ENCODE results near the gene LYZ. TPM values are rescaled to one million over a fixed set of nuclear protein-coding genes. Genes with fewer than 3 reads are reported as not detected.

LYZ gene
- total RNA-seq, 1 donor from 2014 or later, result 4.5 TPM

DNA sequence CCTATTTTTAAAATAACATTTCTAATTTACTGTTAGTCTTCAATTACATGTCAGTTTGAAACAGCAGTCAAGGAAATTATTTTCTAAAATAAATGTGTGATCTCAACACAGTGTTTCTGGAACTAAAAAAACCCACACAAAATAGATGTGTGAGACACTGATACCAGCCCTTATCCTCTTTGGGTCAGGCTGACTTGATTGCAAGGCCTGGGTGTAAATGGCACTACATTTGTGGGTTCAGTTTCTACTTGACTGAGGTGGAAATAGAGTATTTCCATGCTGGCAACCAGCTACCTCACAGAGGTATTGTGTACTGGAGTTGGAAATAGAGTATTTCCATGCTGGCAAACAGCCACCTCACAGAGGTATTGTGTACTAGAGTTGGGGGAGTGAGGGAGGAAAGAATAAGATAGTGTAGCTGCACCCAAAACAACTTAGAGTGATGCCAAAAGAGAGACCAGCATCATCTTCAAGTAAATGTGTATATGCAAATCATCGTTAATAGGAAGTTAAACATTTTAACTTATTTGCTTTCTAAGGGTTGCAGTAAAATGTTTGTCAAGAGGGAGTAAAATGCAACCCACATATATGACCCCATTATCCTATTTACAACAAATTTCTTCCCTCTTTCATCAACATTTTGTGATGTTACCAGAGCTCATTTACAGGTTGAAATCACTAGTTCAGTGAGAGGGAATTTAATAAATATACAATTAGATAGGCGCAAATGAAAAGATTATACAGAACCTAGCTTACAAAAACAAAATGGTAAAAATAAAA is 10.7 kb upstream of the LYZ start:
- intact Hi-C loops (cut with DNase I), result no loop called here
- Histone ChIP-seq H3K27me3 (no peaks in the 10 kb centered on the region), H3K4me3 (no peak overlapping the region), H3K36me3 (no peaks in the 10 kb centered on the region), H3K4me1 (no peaks in the 10 kb centered on the region), H3K27ac (no peak overlapping the region), H3K9me3 (no peaks in the 10 kb centered on the region)
- TF ChIP-seq, protein P1, sequence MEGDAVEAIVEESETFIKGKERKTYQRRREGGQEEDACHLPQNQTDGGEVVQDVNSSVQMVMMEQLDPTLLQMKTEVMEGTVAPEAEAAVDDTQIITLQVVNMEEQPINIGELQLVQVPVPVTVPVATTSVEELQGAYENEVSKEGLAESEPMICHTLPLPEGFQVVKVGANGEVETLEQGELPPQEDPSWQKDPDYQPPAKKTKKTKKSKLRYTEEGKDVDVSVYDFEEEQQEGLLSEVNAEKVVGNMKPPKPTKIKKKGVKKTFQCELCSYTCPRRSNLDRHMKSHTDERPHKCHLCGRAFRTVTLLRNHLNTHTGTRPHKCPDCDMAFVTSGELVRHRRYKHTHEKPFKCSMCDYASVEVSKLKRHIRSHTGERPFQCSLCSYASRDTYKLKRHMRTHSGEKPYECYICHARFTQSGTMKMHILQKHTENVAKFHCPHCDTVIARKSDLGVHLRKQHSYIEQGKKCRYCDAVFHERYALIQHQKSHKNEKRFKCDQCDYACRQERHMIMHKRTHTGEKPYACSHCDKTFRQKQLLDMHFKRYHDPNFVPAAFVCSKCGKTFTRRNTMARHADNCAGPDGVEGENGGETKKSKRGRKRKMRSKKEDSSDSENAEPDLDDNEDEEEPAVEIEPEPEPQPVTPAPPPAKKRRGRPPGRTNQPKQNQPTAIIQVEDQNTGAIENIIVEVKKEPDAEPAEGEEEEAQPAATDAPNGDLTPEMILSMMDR (IDR thresholded peaks at IDR 0.05), result no peak
- DNase-seq (ENCODE audit: low spot score in 2 of 2), result no peak

DNA sequence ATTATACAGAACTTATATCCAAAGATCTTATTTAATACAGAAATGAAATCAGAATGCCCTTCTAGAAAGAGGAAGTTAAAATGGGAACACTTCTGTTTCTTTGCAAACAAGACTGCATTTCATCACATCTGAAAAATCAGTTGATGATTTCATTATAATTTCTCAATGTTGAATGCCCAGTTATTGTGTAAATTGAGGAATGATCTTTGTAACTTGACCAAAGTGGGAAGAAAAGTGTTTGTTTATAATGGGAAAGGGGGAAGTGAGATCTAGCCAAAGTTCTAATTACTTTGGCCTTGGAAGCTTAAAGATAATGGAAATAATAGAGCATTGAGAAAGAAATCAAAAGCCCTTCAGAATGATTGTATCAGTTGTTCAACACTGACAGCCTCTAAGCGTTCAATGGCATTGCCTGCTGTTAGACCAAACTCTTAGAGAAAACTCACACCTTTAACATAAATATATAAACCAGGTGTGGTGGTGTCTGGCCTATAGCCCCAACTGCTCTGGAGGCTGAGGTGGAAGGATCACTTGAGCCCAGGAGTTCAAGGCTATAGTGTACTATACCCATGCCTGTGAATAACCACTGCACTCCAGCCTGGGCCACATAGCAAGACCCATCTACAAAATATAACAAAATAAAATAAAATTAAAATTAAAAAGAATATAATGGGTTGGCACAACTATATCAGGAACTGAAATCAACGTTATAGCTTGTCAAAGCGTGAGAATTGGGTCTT is 9.9 kb upstream of the LYZ start:
- H3K27me3 ChIP-seq, result no peaks in the 10 kb centered on the region
- no peaks in the 10 kb centered on the region for H3K4me1 ChIP-seq
- intact Hi-C loops (cut with DNase I), result no loop called here
- no peak for DNase-seq (ENCODE audit: low spot score in 2 of 2)
- TF ChIP-seq, protein P1 (IDR thresholded peaks at IDR 0.05), result no peak
- no peaks in the 10 kb centered on the region for H3K9me3 ChIP-seq
- no peak overlapping the region for H3K27ac ChIP-seq
- H3K4me3 ChIP-seq, result no peak overlapping the region
- H3K36me3 ChIP-seq, result no peaks in the 10 kb centered on the region

DNA sequence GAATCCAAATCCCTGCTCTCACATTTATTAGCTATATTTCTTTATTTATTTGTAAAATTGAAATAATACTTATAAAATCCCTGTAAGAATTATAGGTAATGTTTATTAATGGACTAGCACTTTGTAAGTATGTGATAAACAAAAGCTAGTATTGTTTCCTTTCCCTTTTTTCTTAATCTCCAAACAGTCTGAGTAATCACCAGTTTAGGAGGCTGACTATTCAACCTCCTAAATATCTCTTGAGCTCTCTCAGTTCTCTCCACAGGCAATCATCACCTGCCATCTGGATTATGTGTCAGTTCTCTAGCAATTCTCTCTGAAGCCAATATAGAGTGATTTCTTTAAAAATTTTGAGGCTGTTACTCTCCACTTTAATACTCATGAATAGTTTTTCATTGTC is 9.2 kb upstream of the LYZ start:
- intact Hi-C loops (cut with DNase I), result no loop called here
- DNase-seq (ENCODE audit: low spot score in 2 of 2), result no peak
- TF ChIP-seq, protein P1 (IDR thresholded peaks at IDR 0.05), result no peak
- no peak overlapping the region for H3K4me3 ChIP-seq
- H3K27ac ChIP-seq, result no peak overlapping the region
- no peaks in the 10 kb centered on the region for H3K36me3 ChIP-seq
- H3K9me3 ChIP-seq, result no peaks in the 10 kb centered on the region
- H3K4me1 ChIP-seq, result no peaks in the 10 kb centered on the region
- no peaks in the 10 kb centered on the region for H3K27me3 ChIP-seq

DNA sequence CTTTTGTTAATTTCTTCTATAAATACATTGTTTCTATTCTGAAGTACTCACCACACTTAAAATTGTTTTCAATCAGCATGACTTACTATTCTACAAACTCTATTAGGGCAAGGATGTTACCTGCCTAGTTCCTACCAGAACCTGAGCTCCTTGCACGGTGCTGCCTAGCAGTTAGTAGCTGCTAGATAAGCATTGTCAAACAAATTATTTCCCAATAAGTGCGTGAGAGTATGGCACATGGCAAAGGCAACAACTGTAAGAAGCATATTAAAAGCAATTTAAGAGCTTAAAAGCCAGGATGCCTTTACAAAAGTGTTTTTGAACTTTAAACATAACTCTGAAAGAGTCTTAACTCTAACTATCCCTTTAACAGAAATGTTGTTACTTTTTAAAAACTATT is 8.2 kb upstream of the LYZ start:
- Histone ChIP-seq H3K27me3 (no peaks in the 10 kb centered on the region), H3K4me1 (no peaks in the 10 kb centered on the region), H3K27ac (no peak overlapping the region), H3K4me3 (no peak overlapping the region), H3K9me3 (no peaks in the 10 kb centered on the region), H3K36me3 (no peaks in the 10 kb centered on the region)
- DNase-seq (ENCODE audit: low spot score in 2 of 2), result no peak
- intact Hi-C loops (cut with DNase I), result no loop called here
- TF ChIP-seq, protein P1 (IDR thresholded peaks at IDR 0.05), result no peak

DNA sequence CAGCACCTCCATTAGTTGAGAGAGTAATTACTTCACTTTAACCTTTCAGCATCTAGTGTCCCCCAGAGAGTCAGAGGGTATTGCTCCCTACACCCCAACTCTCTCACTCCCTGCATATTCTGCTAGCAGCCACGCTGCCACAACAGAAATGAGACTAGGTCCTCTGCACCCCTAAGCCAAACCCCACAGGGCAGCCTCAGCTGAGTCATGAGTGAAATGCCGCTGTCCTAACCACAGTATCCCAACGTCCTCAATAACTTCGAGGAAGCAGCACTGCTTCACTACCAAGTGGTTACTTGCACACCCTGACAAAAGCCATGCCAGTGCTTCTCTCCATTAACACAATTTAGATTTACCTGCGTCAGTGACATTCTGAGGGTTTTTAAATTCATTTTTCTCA is 6.9 kb upstream of the LYZ start:
- TF ChIP-seq, protein P1 (IDR thresholded peaks at IDR 0.05), result no peak
- Histone ChIP-seq H3K9me3 (no peaks in the 10 kb centered on the region), H3K27me3 (no peaks in the 10 kb centered on the region), H3K36me3 (no peaks in the 10 kb centered on the region), H3K27ac (no peak overlapping the region), H3K4me3 (no peak overlapping the region), H3K4me1 (no peaks in the 10 kb centered on the region)
- intact Hi-C loops (cut with DNase I), result no loop called here
- no peak for DNase-seq (ENCODE audit: low spot score in 2 of 2)

Measured in ascending aorta (tissue), 2 donors.